OCI-LY1 (cell line): Measurements from ENCODE around the gene BMP7.

Experiments used
- H2AFZ ChIP-seq: fragments of 200-600 bp; sonication (generic), shearing (Covaris generic); 2 replicates; pipeline ENCODE4 v1.6.0; 2014; ENCODE audit warnings: antibody characterized with exemption, mild to moderate bottlenecking, low read length
- H3F3A ChIP-seq: fragments of 200-600 bp; sonication (generic), shearing (Covaris generic); 2 replicates; pipeline ENCODE4 v1.6.0; 2014; ENCODE audit warnings: mild to moderate bottlenecking, antibody characterized with exemption, low read length, moderate library complexity; ENCODE audit not compliant: insufficient read depth
- H3K27ac ChIP-seq: fragments of 200-600 bp; sonication (generic); 2 replicates; pipeline ENCODE4 v1.5.1; 2014; ENCODE audit warnings: low read length, mixed run types, mild to moderate bottlenecking, low read depth; ENCODE audit not compliant: poor library complexity, severe bottlenecking
- H3K27me3 ChIP-seq: fragments of 200-600 bp; sonication (generic); 2 replicates; pipeline ENCODE4 v1.6.0; 2014; ENCODE audit warnings: antibody characterized with exemption, mild to moderate bottlenecking, low read length, moderate library complexity; ENCODE audit not compliant: insufficient read depth
- H3K36me3 ChIP-seq: fragments of 200-600 bp; sonication (generic); 2 replicates; pipeline ENCODE4 v1.6.1; 2014; ENCODE audit warnings: mild to moderate bottlenecking, antibody characterized with exemption, low read length, moderate library complexity, mixed read lengths; ENCODE audit not compliant: insufficient read depth
- H3K4me1 ChIP-seq: fragments of 200-600 bp; sonication (generic); 2 replicates; pipeline ENCODE4 v1.5.1; 2014; ENCODE audit warnings: mild to moderate bottlenecking, low read length, moderate library complexity; ENCODE audit not compliant: insufficient read depth, severe bottlenecking
- H3K4me2 ChIP-seq: fragments of 200-600 bp; sonication (generic), shearing (Covaris generic); 2 replicates; pipeline ENCODE4 v1.6.1; 2014; ENCODE audit warnings: low read length
- H3K4me3 ChIP-seq: fragments of 200-600 bp; sonication (generic); 2 replicates; pipeline ENCODE4 v1.5.1; 2014; ENCODE audit warnings: low read length, low read depth, mild to moderate bottlenecking, mixed read lengths; ENCODE audit not compliant: poor library complexity, severe bottlenecking
- H3K79me2 ChIP-seq: fragments of 200-600 bp; shearing (Covaris generic); 2 replicates; pipeline ENCODE4 v1.6.1; 2016; ENCODE audit warnings: mixed run types, low read length, mixed read lengths; ENCODE audit not compliant: insufficient read depth
- H3K9ac ChIP-seq: fragments of 200-600 bp; sonication (generic), shearing (Covaris generic); 2 replicates; pipeline ENCODE4 v1.6.1; 2014; ENCODE audit warnings: mild to moderate bottlenecking, low read length, mixed read lengths
- H3K9me2 ChIP-seq: fragments of 200-600 bp; sonication (generic), shearing (Covaris generic); 2 replicates; pipeline ENCODE4 v1.6.1; 2014; ENCODE audit warnings: low read depth, mild to moderate bottlenecking, low read length, mixed read lengths
- H3K9me3 ChIP-seq: fragments of 200-600 bp; shearing (Covaris generic); 2 replicates; pipeline ENCODE4 v1.6.1; 2014; ENCODE audit warnings: low read length, mixed read lengths
- H4K20me1 ChIP-seq: fragments of 200-600 bp; sonication (generic), shearing (Covaris generic); 2 replicates; pipeline ENCODE4 v1.6.0; 2016; ENCODE audit warnings: mild to moderate bottlenecking, low read length; ENCODE audit not compliant: insufficient read depth
- CTCF ChIP-seq: fragments of 200-600 bp; sonication (generic), shearing (Covaris generic); IDR thresholded peaks from 2 replicates; pipeline ENCODE4 v1.5.1; 2017; ENCODE audit warnings: mild to moderate bottlenecking, antibody characterized with exemption, low read length, moderate library complexity, mixed read lengths
- EZH2 ChIP-seq: fragments of 200-600 bp; sonication (generic), shearing (Covaris generic); IDR thresholded peaks from 2 replicates; pipeline ENCODE4 v1.8.0; 2017; ENCODE audit warnings: borderline replicate concordance, mixed run types, mild to moderate bottlenecking, antibody characterized with exemption, low read length, moderate library complexity, mixed read lengths

The BMP7 gene

GRCh38 chr20:57167971-57168701 lies 98.3 kb downstream of the BMP7 start:
- no peak overlapping the region for H3K4me2 ChIP-seq
- H3K9ac ChIP-seq, result no peak overlapping the region
- no peak overlapping the region for H3K27ac ChIP-seq
- TF ChIP-seq CTCF (no peak), EZH2 (no peak)
- no peak overlapping the region for H2AFZ ChIP-seq
- H3K27me3 ChIP-seq, result no peaks in the 10 kb centered on the region
- no peaks in the 10 kb centered on the region for H4K20me1 ChIP-seq
- H3K79me2 ChIP-seq, result no peaks in the 10 kb centered on the region
- H3K36me3 ChIP-seq, result peaks cover 59% of the 10 kb centered on the region
- no peaks in the 10 kb centered on the region for H3K9me2 ChIP-seq
- no peaks in the 10 kb centered on the region for H3K4me1 ChIP-seq
- 0 out of 2 replicates have a peak, but pooled peaks cover 5% of the 10 kb centered on the region for H3F3A ChIP-seq
- H3K4me3 ChIP-seq, result no peak overlapping the region
- H3K9me3 ChIP-seq, result no peaks in the 10 kb centered on the region

GRCh38 chr20:57167292-57167655 lies 99.2 kb downstream of the BMP7 start:
- no peaks in the 10 kb centered on the region for H3K27me3 ChIP-seq
- TF ChIP-seq CTCF (no peak), EZH2 (no peak)
- no peak overlapping the region for H3K4me2 ChIP-seq
- H3K9me3 ChIP-seq, result no peaks in the 10 kb centered on the region
- no peaks in the 10 kb centered on the region for H3K4me1 ChIP-seq
- H3K79me2 ChIP-seq, result no peaks in the 10 kb centered on the region
- no peaks in the 10 kb centered on the region for H3K9me2 ChIP-seq
- no peak overlapping the region for H3K27ac ChIP-seq
- peaks cover 50% of the 10 kb centered on the region for H3K36me3 ChIP-seq
- H3K4me3 ChIP-seq, result no peak overlapping the region
- H3F3A ChIP-seq, result 0 out of 2 replicates have a peak, but pooled peaks cover 5% of the 10 kb centered on the region
- no peak overlapping the region for H2AFZ ChIP-seq
- H4K20me1 ChIP-seq, result no peaks in the 10 kb centered on the region
- H3K9ac ChIP-seq, result no peak overlapping the region

- no peaks in the 10 kb centered on the region for H3K79me2 ChIP-seq
- no peaks in the 10 kb centered on the region for H3K4me1 ChIP-seq
- H3F3A ChIP-seq, result 0 out of 2 replicates have a peak, but pooled peaks cover 5% of the 10 kb centered on the region
- H3K9ac ChIP-seq, result no peak overlapping the region
- no peaks in the 10 kb centered on the region for H3K9me2 ChIP-seq
- no peak overlapping the region for H3K27ac ChIP-seq
- TF ChIP-seq EZH2 (no peak), CTCF (no peak)
- no peak overlapping the region for H3K4me2 ChIP-seq
- no peaks in the 10 kb centered on the region for H3K9me3 ChIP-seq
- no peak overlapping the region for H2AFZ ChIP-seq
- H3K36me3 ChIP-seq, result peaks cover 45% of the 10 kb centered on the region
- H3K27me3 ChIP-seq, result no peaks in the 10 kb centered on the region
- no peak overlapping the region for H3K4me3 ChIP-seq
- H4K20me1 ChIP-seq, result no peaks in the 10 kb centered on the region
Observed at GRCh38 chr20:57166568-57167291, 99.7 kb downstream of the BMP7 start.
